ENCODE measurements around the gene KMT2A.

- TF ChIP-seq POLR2A (IDR thresholded peaks at IDR 0.05; ENCODE audit: low read depth, low read length) (no peak), TAF1 (IDR thresholded peaks at IDR 0.05; ENCODE audit: low read depth, low read length) (no peak), POLR2AphosphoS5 (IDR thresholded peaks at IDR 0.05; ENCODE audit: low read depth, low read length) (no peak), SPI1 (IDR thresholded peaks at IDR 0.05; ENCODE audit: low read depth, low read length) (no peak)
Measured at GRCh38 chr11:118574636-118575035, 138.3 kb downstream of the KMT2A start.
